ENCODE results near the gene RSRC1.
"Not testable (repeated sequence)": the region's sequence is repeated elsewhere in the genome, so short reads cannot be mapped to it uniquely, and the experiment has no call there.

RSRC1 gene

GRCh38 chr3:158539414-158540014 lies 429.6 kb downstream of the RSRC1 start:
- peak; percentile 51 for DNase-seq

GRCh38 chr3:158540066-158540465 lies 430.2 kb downstream of the RSRC1 start:
- Histone ChIP-seq H3K36me3 (ENCODE audit: control insufficient read depth, insufficient read depth, low read length) (no peaks in the 10 kb centered on the region), H3K27ac (ENCODE audit: low read depth, low read length) (no peak overlapping the region), H3K4me1 (ENCODE audit: control insufficient read depth, low read depth, low read length) (no peaks in the 10 kb centered on the region), H2BK120ac (ENCODE audit: low read depth, low read length) (no peak overlapping the region), H3K79me1 (ENCODE audit: low read length) (no peaks in the 10 kb centered on the region), H3K18ac (ENCODE audit: low read length) (no peak overlapping the region), H3K23ac (ENCODE audit: low read length) (no peak overlapping the region), H4K5ac (ENCODE audit: low read length) (no peak overlapping the region), H4K8ac (ENCODE audit: low read depth, low read length) (no peak overlapping the region), H3K9ac (ENCODE audit: low read length) (no peak overlapping the region), H2AK5ac (ENCODE audit: low read length) (no peak overlapping the region), H2BK5ac (ENCODE audit: low read length) (no peak overlapping the region), H3K4me3 (ENCODE audit: low read length) (no peak overlapping the region), H2BK15ac (replicated peaks; ENCODE audit: low read depth) (no peak overlapping the region), H3K4me2 (ENCODE audit: low read length) (no peak overlapping the region), H3K79me2 (ENCODE audit: control insufficient read depth, insufficient read depth, low read length) (no peaks in the 10 kb centered on the region), H3K4ac (ENCODE audit: low read depth, low read length) (no peak overlapping the region), H3K27me3 (ENCODE audit: insufficient read depth, low read length, poor library complexity) (no peaks in the 10 kb centered on the region), H3K56ac (ENCODE audit: low read length) (no peak overlapping the region)
- no peak for DNase-seq
- no CpG with 5 or more reads among the region's 1 CpG for WGBS (ENCODE audit: extremely low coverage, insufficient coverage, low lambda C conversion rate)

More at GRCh38 chr3:158539414-158540014, 429.6 kb downstream of the RSRC1 start:
- no peaks in the 10 kb centered on the region for H3K79me1 ChIP-seq (ENCODE audit: low read length)
- H3K23ac ChIP-seq (ENCODE audit: low read length) = no peak overlapping the region
- H3K79me2 ChIP-seq (ENCODE audit: control insufficient read depth, insufficient read depth, low read length) = no peaks in the 10 kb centered on the region
- H3K4me2 ChIP-seq (ENCODE audit: low read length) = no peak overlapping the region
- WGBS (ENCODE audit: extremely low coverage, insufficient coverage, low lambda C conversion rate) = no CpG with 5 or more reads among the region's 3 CpGs
- no peak overlapping the region for H2BK15ac ChIP-seq (replicated peaks; ENCODE audit: low read depth)
- H3K18ac ChIP-seq (ENCODE audit: low read length) = no peak overlapping the region
- H3K9ac ChIP-seq (ENCODE audit: low read length) = no peak overlapping the region
- no peak overlapping the region for H2BK120ac ChIP-seq (ENCODE audit: low read depth, low read length)
- H3K4me1 ChIP-seq (ENCODE audit: control insufficient read depth, low read depth, low read length) = no peaks in the 10 kb centered on the region
- H3K27ac ChIP-seq (ENCODE audit: low read depth, low read length) = no peak overlapping the region
- H3K56ac ChIP-seq (ENCODE audit: low read length) = no peak overlapping the region
- no peak overlapping the region for H2AK5ac ChIP-seq (ENCODE audit: low read length)
- H4K5ac ChIP-seq (ENCODE audit: low read length) = no peak overlapping the region
- no peak overlapping the region for H4K8ac ChIP-seq (ENCODE audit: low read depth, low read length)
- H2BK5ac ChIP-seq (ENCODE audit: low read length) = no peak overlapping the region
- H3K4ac ChIP-seq (ENCODE audit: low read depth, low read length) = no peak overlapping the region
- H3K27me3 ChIP-seq (ENCODE audit: insufficient read depth, low read length, poor library complexity) = no peaks in the 10 kb centered on the region
- H3K4me3 ChIP-seq (ENCODE audit: low read length) = no peak overlapping the region
- H3K36me3 ChIP-seq (ENCODE audit: control insufficient read depth, insufficient read depth, low read length) = no peaks in the 10 kb centered on the region

- H2AK5ac ChIP-seq (ENCODE audit: low read length) = no peak overlapping the region
- H2BK5ac ChIP-seq (ENCODE audit: low read length) = no peak overlapping the region
- H3K36me3 ChIP-seq (ENCODE audit: control insufficient read depth, insufficient read depth, low read length) = no peaks in the 10 kb centered on the region
- H4K8ac ChIP-seq (ENCODE audit: low read depth, low read length) = no peak overlapping the region
- H4K5ac ChIP-seq (ENCODE audit: low read length) = no peak overlapping the region
- H3K18ac ChIP-seq (ENCODE audit: low read length) = no peak overlapping the region
- no peak overlapping the region for H3K56ac ChIP-seq (ENCODE audit: low read length)
- WGBS (ENCODE audit: extremely low coverage, insufficient coverage, low lambda C conversion rate) = no CpG with 5 or more reads among the region's 4 CpGs
- no peak overlapping the region for H3K9ac ChIP-seq (ENCODE audit: low read length)
- no peak overlapping the region for H3K4ac ChIP-seq (ENCODE audit: low read depth, low read length)
- H2BK120ac ChIP-seq (ENCODE audit: low read depth, low read length) = no peak overlapping the region
- H2BK15ac ChIP-seq (replicated peaks; ENCODE audit: low read depth) = no peak overlapping the region
- H3K4me1 ChIP-seq (ENCODE audit: control insufficient read depth, low read depth, low read length) = no peaks in the 10 kb centered on the region
- H3K79me2 ChIP-seq (ENCODE audit: control insufficient read depth, insufficient read depth, low read length) = no peaks in the 10 kb centered on the region
- no peak overlapping the region for H3K4me2 ChIP-seq (ENCODE audit: low read length)
- H3K4me3 ChIP-seq (ENCODE audit: low read length) = no peak overlapping the region
- DNase-seq = no peak
- no peak overlapping the region for H3K27ac ChIP-seq (ENCODE audit: low read depth, low read length)
- H3K27me3 ChIP-seq (ENCODE audit: insufficient read depth, low read length, poor library complexity) = no peaks in the 10 kb centered on the region
- H3K79me1 ChIP-seq (ENCODE audit: low read length) = no peaks in the 10 kb centered on the region
- H3K23ac ChIP-seq (ENCODE audit: low read length) = no peak overlapping the region
Observed at GRCh38 chr3:158548691-158549090, 438.8 kb downstream of the RSRC1 start.

GRCh38 chr3:158549938-158550337 lies 440.0 kb downstream of the RSRC1 start:
- H3K79me1 ChIP-seq (ENCODE audit: low read length); H3K79me2 ChIP-seq (ENCODE audit: control insufficient read depth, insufficient read depth, low read length); H3K36me3 ChIP-seq (ENCODE audit: control insufficient read depth, insufficient read depth, low read length); H4K8ac ChIP-seq (ENCODE audit: low read depth, low read length); H2AK5ac ChIP-seq (ENCODE audit: low read length); H3K27ac ChIP-seq (ENCODE audit: low read depth, low read length); H3K4me2 ChIP-seq (ENCODE audit: low read length); DNase-seq; H4K5ac ChIP-seq (ENCODE audit: low read length); H3K4me1 ChIP-seq (ENCODE audit: control insufficient read depth, low read depth, low read length); H3K56ac ChIP-seq (ENCODE audit: low read length); H2BK5ac ChIP-seq (ENCODE audit: low read length); H2BK120ac ChIP-seq (ENCODE audit: low read depth, low read length); H3K4ac ChIP-seq (ENCODE audit: low read depth, low read length); H3K9ac ChIP-seq (ENCODE audit: low read length); H2BK15ac ChIP-seq (replicated peaks; ENCODE audit: low read depth); H3K27me3 ChIP-seq (ENCODE audit: insufficient read depth, low read length, poor library complexity); H3K4me3 ChIP-seq (ENCODE audit: low read length); H3K23ac ChIP-seq (ENCODE audit: low read length); H3K18ac ChIP-seq (ENCODE audit: low read length): not testable (repeated sequence)
- WGBS (ENCODE audit: extremely low coverage, insufficient coverage, low lambda C conversion rate) = no CpG with 5 or more reads among the region's 9 CpGs

- Histone ChIP-seq H3K27me3 (ENCODE audit: insufficient read depth, low read length, poor library complexity) (no peaks in the 10 kb centered on the region), H3K27ac (ENCODE audit: low read depth, low read length) (no peak overlapping the region), H3K36me3 (ENCODE audit: control insufficient read depth, insufficient read depth, low read length) (no peaks in the 10 kb centered on the region), H3K18ac (ENCODE audit: low read length) (no peak overlapping the region), H4K5ac (ENCODE audit: low read length) (no peak overlapping the region), H3K56ac (ENCODE audit: low read length) (no peak overlapping the region), H3K4me2 (ENCODE audit: low read length) (no peak overlapping the region), H2BK5ac (ENCODE audit: low read length) (no peak overlapping the region), H3K23ac (ENCODE audit: low read length) (no peak overlapping the region), H3K9ac (ENCODE audit: low read length) (no peak overlapping the region), H2BK120ac (ENCODE audit: low read depth, low read length) (no peak overlapping the region), H2AK5ac (ENCODE audit: low read length) (no peak overlapping the region), H3K4me3 (ENCODE audit: low read length) (no peak overlapping the region), H3K4ac (ENCODE audit: low read depth, low read length) (no peak overlapping the region), H4K8ac (ENCODE audit: low read depth, low read length) (no peak overlapping the region), H2BK15ac (replicated peaks; ENCODE audit: low read depth) (no peak overlapping the region), H3K4me1 (ENCODE audit: control insufficient read depth, low read depth, low read length) (no peaks in the 10 kb centered on the region), H3K79me2 (ENCODE audit: control insufficient read depth, insufficient read depth, low read length) (no peaks in the 10 kb centered on the region), H3K79me1 (ENCODE audit: low read length) (no peaks in the 10 kb centered on the region)
- no peak for DNase-seq
- WGBS (ENCODE audit: extremely low coverage, insufficient coverage, low lambda C conversion rate) = no CpG with 5 or more reads among the region's 2 CpGs
Observed at GRCh38 chr3:158552124-158552523, 442.2 kb downstream of the RSRC1 start.

GRCh38 chr3:158559504-158559903 lies 449.6 kb downstream of the RSRC1 start:
- Histone ChIP-seq H3K4ac (ENCODE audit: low read depth, low read length) (no peak overlapping the region), H3K79me2 (ENCODE audit: control insufficient read depth, insufficient read depth, low read length) (no peaks in the 10 kb centered on the region), H4K8ac (ENCODE audit: low read depth, low read length) (no peak overlapping the region), H3K18ac (ENCODE audit: low read length) (no peak overlapping the region), H3K23ac (ENCODE audit: low read length) (no peak overlapping the region), H3K79me1 (ENCODE audit: low read length) (no peaks in the 10 kb centered on the region), H2BK5ac (ENCODE audit: low read length) (no peak overlapping the region), H3K36me3 (ENCODE audit: control insufficient read depth, insufficient read depth, low read length) (no peaks in the 10 kb centered on the region), H2BK15ac (replicated peaks; ENCODE audit: low read depth) (no peak overlapping the region), H3K4me2 (ENCODE audit: low read length) (no peak overlapping the region), H3K4me1 (ENCODE audit: control insufficient read depth, low read depth, low read length) (no peaks in the 10 kb centered on the region), H3K27me3 (ENCODE audit: insufficient read depth, low read length, poor library complexity) (no peaks in the 10 kb centered on the region), H2AK5ac (ENCODE audit: low read length) (no peak overlapping the region), H2BK120ac (ENCODE audit: low read depth, low read length) (no peak overlapping the region), H3K56ac (ENCODE audit: low read length) (no peak overlapping the region), H3K27ac (ENCODE audit: low read depth, low read length) (no peak overlapping the region), H4K5ac (ENCODE audit: low read length) (no peak overlapping the region), H3K4me3 (ENCODE audit: low read length) (no peak overlapping the region), H3K9ac (ENCODE audit: low read length) (no peak overlapping the region)
- DNase-seq = no peak
- no CpG with 5 or more reads among the region's 4 CpGs for WGBS (ENCODE audit: extremely low coverage, insufficient coverage, low lambda C conversion rate)

Measured in mesendoderm (in vitro differentiated cells).